HG03575 (cell line): ENCODE results near the gene PRKN.
"Not testable (repeated sequence)": the region's sequence is repeated elsewhere in the genome, so short reads cannot be mapped to it uniquely, and the experiment has no call there.

Source experiments
- ATAC-seq: cut with Tn5 transposase; IDR thresholded peaks from one replicate; pipeline ENCODE4 v1.9.1; 2021; ENCODE audit not compliant: unreplicated experiment, insufficient number of reproducible peaks, low FRiP score; ENCODE audit errors: extremely low read depth

The PRKN gene

DNA sequence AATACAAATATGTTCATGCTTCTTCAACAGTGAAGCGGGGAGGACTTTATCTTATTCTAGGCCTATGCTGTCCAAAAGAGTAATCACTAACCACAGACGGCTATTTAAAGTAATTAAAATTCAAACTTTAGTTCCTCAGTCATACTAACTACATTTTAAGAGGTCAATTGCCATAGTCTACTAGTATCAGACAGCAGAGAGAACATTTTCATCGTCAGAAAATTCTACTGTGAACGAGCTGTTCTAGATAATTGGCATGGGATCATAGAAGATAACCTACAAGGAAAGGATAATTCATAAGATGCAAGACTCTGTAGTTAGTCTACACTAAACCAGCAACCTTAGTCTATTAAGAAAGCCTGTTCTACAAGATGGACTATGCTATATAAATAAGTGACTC is 44.4 kb downstream of the PRKN start:
- ATAC-seq = no peak

DNA sequence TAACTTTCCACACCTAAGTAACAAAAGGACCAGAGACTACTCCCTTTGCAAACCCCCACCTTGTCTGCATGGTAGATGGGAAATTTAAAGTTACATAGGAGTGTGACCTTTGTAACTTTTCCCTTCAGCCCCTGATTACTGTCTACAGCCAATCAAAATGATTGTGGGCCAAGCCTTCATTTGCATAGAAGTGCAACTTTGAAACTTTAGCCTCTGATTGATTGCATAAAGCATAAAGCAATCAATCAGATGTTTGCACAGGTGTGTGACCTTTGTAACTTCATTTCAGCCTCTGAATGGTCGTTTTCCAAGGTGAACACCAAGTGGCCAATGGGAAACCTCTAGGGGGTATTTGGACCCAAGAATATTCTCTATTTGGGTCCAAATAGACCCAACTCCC is 46.1 kb downstream of the PRKN start:
- ATAC-seq = no peak

DNA sequence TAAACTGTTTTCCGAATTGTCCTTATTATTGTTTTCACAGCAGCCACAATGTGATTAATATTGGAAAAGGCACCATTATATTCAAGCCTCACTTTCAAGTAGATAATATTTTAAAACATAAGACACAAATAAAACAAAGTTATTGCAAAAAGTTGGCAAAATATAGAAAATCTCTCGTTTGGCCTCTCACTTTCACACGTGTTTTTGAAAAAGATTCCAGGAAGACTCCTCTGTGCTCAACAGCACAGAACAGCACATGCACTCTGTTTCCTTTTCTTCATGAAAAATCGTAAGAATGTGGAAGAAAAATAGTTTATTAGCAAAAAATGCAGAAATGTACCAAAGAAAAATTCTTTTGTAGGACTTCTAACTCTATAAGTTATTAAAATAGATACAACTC is 46.7 kb downstream of the PRKN start:
- no peak for ATAC-seq

DNA sequence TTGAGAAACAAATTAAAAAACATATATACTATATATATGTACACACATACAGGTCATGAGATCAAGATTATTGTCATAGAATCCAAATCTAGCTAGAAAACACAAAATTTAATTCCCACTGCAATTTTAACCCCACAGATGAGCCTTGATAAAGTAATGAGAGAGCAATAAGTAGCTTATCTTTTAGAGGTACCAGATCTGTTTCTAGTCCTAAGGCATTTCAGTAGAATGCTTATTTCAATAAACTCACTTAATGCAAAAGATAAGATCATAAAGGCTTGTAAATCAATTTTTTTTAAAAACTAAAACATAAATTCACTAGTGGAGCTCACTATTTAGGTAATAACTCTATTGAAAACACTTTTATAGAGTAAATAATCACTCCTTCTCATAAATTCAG is 47.2 kb downstream of the PRKN start:
- no peak for ATAC-seq

DNA sequence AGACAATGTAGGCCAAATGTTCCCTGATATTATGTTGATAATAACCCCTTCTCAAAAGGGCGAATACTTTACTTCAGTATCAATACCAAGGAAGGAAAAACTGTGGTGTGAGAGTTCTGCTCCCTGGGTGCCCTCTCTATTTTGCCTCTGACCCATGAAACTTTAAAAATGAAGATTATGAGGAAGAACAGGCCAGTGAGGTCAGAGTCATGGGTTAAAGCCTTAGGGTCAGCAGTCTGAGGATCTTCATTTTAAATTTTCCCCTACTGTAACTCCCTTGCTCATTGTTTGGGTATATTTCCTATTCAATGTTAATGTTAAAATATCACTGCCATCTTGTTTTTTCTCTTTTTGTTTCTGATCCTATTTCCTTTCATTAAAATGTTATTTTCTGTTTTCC is 47.9 kb downstream of the PRKN start:
- ATAC-seq = no peak

DNA sequence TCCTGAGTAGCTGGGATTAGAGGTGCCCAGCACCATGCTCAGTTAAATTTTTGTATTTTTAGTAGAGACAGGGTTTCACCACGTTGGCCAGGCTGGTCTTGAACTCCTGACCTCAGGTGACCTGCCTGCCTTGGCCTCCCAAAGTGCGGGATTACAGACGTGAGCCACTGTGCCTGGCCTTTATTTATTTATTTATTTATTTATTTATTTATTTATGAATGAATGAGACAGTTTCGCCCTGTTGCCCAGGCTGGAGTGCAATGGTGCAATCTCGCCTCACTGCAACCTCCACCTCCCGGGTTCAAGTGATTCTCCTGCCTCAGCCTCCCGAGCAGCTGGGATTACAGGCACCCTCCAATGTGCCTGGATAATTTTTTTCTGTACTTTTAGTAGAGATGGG is 48.7 kb downstream of the PRKN start:
- not testable (repeated sequence) for ATAC-seq

DNA sequence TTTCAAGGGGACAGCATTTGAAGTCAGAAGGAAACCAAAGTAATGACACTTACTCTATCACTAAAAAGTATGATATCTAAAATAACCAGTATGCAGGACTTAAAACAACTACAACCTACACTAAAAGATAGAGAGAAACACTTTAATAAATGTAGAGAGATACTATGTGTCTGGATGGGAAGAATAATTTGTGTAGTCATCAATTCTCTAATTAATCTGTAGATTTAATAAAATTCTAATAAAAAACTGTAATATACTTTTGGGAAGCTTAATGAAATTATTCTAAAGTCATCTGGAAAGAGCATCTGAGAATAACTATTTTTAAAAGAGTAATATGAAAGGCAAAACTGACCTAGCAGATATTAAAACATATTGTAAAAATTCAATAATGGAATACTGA is 52.1 kb downstream of the PRKN start:
- ATAC-seq = no peak

DNA sequence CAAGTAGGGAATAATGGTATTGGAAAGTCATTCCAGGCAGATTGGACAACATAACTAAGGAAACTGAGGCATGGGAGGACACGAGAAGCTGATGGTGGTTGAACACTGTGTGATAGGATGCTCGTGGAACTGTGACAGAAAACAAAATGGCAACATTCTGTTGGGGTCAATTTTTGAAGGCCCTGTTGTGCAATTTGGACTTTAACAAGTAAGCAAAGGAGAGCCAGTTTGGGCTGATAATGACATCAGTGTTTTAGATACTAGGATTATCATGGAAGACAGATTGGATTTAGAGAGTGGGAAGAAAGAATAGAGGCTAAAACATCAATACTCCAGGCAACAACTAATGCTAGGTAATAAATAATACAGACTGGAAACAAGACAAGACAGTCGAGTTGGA is 53.1 kb downstream of the PRKN start:
- ATAC-seq = no peak

DNA sequence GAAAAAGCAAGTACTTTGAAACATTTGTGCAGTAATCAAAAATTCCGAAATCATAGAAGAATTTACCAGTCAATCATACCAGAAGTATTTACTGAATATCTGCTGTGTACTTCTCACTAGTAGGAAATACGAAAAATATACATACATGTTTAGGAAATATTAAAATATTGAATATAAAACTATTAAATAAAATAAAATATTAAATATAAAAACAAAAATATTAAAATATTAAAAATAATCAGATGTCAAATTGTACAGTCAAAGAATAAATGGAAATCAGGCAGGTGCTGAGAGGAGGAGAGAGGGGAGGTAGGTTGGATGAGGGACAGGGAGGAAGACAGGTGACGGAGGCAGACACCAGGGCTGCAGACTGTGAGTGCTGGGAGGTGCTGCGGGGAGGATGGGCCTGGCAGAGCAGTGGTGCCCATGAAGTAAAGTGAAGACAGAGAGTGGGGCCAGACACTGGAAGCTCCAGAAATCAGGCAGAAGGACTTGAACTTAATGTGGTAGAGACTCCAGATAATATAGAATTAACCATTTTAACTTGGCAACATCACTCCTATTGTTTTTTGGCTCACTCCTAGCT is 55.9 kb downstream of the PRKN start:
- no peak for ATAC-seq

DNA sequence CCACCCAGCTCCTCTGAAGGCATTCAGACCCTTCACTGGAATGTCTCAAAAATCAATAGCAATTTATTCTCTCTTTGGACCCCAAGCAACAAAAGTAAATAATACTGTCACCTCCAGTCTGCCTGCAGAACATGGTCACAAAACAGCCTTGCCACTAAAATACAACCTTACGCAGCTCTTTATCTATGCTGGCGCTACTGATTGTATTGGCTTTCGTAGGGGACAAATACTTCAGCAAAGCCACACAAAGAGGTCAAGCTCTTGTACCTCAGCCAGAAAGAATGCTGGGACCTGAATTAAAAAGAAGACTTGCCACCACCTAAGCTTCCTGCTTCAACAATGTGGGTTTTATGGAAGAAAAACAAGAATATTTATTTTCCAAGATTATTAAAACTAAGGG is 57.2 kb downstream of the PRKN start:
- no peak for ATAC-seq

DNA sequence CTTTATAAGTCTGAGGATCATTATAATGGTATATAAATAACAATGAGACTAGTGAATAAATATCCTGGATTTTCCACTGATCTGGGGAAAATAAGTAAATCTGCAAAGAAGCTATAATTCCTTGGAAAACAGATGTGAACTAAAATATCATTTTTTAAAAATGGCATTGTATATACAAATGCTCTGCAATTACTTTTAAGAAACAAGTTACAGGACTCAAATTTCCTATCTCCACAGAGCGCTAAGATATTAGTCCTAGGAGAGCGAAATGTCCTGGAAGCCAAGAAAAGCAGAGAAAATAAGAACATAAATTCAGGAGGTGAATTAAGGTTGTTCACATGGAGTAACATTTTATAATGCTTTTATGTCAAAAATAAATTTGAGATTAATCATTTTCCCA is 61.3 kb downstream of the PRKN start:
- ATAC-seq = no peak

DNA sequence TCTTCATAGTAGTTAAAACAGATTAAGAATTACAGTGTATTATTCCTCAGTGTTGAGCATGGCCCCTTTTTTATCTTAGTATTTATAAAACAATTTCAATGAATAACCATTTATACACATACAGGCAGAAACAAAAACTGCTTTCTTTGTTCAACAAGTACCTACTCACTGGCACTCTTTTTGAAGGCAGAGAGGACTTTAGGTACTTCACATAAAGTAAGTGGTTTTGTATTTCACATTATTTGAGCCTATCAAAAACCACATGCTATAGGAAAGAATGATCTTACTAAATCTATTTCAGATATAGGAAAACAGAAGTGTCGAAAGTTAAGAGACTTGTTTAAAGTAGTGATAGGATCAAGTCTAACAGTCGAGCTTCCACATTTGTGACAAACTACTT is 73.8 kb downstream of the PRKN start:
- ATAC-seq = no peak

DNA sequence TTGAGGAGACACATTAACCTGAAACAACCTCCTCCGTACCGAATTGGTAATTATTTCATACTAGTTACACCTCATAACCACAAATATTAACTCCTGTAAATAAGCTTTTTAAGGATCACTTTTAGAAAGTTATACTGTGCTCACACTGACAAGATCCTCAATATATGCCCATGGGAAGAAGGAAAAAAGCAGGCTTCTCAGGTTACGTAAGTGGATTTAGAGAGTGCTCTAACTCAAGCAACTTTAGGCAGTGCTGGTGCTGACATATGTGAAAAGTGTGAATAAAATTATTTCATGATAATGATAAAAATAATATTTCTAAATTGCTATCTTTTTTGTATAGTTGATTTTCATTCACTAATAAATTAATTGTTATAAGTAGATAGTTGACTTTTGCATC is 76.1 kb downstream of the PRKN start:
- ATAC-seq = no peak

DNA sequence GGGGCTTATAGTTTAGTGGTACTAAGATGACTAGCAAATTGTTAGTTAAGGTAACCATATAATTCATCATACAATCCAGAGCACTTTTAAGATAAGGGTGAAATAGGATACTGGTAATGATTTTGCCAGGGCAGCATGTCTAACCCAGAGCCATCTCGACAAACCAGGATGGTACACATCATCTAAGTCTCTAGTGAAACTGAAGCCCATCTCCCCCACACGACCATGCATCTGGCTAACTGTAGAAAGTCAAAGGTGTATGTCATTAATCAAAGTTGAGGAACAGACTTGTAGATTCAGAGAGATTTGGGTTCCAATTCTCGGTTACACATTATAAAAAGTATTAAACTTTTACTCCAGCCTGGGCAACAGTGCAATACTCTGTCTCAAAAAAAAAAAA is 78.3 kb downstream of the PRKN start:
- ATAC-seq = no peak

DNA sequence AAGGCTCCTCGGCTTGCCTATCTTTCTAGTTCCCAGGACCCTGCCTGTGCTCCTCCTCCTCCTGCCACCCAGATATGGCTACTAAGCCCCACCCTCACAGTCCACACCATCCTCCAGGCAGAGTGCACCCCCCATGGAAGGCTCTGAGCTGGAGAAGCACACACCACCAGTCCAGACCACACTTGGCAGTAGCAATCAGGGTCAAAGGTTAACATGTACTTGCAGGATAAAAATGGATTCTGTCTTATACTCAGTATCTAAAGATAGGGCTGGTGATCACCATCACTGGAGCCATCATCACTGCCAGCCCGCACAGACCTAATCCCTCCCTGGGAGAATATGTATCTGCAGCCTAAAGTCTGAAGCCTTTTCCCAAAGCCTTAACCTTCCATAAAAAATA is 83.4 kb downstream of the PRKN start:
- no peak for ATAC-seq

DNA sequence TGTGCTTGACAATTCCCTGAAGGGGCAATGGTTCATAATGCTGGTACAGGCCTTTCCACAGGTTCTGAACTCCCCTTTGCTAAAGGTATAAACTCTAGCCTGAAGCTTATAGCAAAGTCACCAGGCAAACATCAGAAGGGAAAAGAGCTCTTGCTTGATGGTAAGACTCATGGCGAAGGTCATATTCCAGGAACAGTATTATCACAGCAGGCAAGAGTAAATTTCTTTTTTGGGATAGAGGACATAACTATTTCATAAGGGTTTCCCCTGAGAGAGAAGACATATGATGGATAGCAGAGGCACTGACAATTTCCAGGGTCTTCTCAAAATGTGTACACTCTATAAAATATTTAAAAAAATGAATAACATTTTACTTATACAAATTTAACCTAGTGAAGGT is 86.8 kb downstream of the PRKN start:
- no peak for ATAC-seq

DNA sequence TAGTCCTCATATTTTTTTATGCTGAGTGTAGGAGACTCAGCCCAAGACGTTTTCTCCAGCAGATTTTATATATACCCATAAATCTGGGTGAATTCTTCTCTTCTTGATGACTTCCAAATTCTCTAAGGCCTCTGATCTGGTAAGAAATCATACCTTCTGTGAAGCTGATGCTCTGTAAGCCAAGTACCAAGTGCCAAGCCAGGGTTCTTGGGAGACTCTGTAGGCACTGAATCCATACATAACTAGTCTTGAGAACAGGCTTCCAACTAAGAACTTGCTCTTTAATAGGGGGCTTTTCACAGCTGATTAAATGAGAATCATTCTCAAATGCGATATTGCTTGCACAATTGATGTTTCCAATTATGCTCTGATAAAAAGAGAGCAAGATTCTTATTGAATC is 87.6 kb downstream of the PRKN start:
- ATAC-seq = no peak

DNA sequence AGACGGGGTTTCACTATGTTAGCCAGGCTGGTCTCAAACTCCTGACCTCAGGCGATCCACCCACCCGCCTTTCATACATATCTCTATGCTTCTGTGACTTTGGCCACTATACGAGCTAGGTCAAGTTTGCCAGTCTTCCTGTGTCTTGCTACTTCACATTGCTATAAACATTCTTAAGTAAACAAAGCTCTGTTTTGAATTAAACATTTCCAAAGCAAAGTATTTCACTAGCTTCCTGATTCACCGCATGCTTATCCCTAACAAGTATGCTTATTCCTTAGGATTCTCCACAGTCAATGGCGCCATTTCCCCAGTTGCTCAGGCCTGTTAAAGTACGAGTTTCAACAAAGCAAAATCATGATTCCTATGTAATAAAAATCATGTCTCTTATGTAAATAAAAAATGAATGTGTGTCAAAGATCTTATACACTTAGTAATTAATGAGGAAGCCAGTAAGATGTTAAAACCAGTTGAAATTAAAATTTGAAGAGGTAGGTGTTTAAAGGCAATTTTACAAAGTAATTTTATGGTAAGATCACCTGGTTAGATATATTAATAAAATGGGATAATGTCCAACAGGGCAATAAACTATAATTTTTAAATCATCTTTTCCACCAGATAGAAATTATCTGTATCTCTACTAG is 88.5 kb downstream of the PRKN start:
- ATAC-seq = no peak

DNA sequence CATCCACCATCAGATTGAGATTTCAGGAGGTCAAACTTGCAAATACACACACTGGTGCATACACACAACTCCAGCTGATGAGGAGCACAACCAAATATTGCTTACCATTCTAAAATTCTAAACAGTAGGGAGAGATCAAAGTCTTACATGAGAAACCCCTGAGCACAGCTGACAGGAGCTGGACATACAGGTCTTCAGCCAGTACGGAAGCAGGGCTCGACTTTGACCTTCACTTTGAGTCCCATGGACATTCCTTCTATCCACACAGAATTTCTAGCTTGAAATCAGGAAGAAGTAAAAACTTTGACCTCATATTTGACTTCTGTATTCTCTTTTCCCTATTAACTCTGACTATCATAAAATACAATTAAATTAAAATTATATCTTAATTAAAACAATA is 90.2 kb downstream of the PRKN start:
- ATAC-seq = no peak

DNA sequence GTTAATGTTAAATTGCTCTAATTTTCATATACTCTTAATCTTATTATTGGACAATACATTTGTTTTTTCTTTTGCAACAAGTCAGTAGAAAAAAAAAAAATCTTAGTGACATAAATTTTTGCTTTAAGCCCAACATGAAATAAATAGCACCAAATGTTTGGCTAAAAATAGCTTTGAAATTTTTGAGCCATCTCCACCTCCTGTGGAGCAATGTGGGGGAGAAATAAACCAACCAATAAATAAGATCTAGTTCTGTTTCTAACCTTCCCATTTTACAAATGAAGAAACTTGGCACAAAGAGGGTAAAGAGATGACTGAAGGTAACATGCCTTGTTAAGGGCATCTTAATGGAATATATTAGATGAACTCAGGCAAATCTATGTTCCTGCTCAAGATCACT is 91.4 kb downstream of the PRKN start:
- no peak for ATAC-seq

DNA sequence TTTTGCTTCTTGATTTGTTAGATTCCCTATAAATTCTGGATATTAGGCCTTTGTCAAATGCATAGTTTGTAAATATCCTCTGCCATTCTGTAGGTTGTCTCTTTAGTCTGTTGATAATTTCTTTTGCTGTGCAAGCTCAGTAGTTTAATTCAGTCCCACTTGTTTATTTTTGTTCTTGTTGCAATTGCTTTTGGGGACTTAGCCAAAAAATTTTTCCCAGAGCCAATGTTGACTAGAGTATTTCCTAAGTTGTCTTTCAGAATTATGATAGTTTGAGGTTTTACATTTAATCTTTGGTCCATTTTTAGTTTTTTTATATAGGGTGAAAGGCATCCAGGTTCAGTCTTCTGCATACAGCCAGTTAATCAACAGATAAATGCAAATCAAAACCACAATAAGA is 96.0 kb downstream of the PRKN start:
- no peak for ATAC-seq
